Measurements from ENCODE around the gene CLCA2.

DNA sequence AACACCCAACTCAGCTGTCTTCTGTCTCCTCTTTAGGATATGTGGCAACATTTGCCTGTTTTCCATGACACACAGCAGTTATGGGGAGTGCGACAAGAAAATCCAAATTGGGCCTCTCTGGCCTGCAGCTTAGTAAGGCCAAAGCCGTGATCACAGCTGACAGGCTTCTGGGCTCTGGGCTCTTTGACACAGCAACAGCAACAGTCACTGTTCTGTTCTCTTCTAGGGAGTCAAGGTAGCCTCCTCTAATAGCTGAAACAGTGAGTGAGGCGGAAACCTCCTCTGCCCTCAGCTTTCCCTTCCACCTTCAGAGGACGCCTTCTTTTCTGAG lies 63.8 kb downstream of the CLCA2 start:
- TF ChIP-seq POLR2AphosphoS5 (IDR thresholded peaks at IDR 0.05; ENCODE audit: low read depth, low read length): no peak
- no peak for TF ChIP-seq TAF1 (IDR thresholded peaks at IDR 0.05; ENCODE audit: borderline replicate concordance, insufficient read depth, low read length)

All from PFSK-1 (cell line).